GM21515 (cell line): ENCODE measurements around the gene CDK10.
"Not testable (repeated sequence)": the region's sequence is repeated elsewhere in the genome, so short reads cannot be mapped to it uniquely, and the experiment has no call there.

Source experiments
- ATAC-seq: cut with Tn5 transposase; IDR thresholded peaks from one replicate; pipeline ENCODE4 v1.9.1; 2021; ENCODE audit not compliant: unreplicated experiment

The CDK10 gene

GRCh38 chr16:89667000-89667399, 19.5 kb upstream of the CDK10 start:
- ATAC-seq = not testable (repeated sequence)

- no peak for ATAC-seq
Observed at GRCh38 chr16:89667633-89668032, 18.9 kb upstream of the CDK10 start.

- ATAC-seq = no peak
Observed at GRCh38 chr16:89668790-89669158, 17.7 kb upstream of the CDK10 start.

- ATAC-seq = no peak
Observed at GRCh38 chr16:89669755-89670154, 16.7 kb upstream of the CDK10 start.

- ATAC-seq = no peak
Observed at GRCh38 chr16:89670496-89671431, 15.7 kb upstream of the CDK10 start.

- not testable (repeated sequence) for ATAC-seq
Observed at GRCh38 chr16:89671565-89671964, 14.9 kb upstream of the CDK10 start.

- ATAC-seq = no peak
Observed at GRCh38 chr16:89672177-89672941, 14.1 kb upstream of the CDK10 start.

GRCh38 chr16:89678258-89678657, 8.2 kb upstream of the CDK10 start:
- ATAC-seq = no peak

GRCh38 chr16:89685916-89686315, 573 bp upstream of the CDK10 start:
- ATAC-seq = no peak

GRCh38 chr16:89687092-89687940, 827 bp downstream of the CDK10 start:
- peak; percentile 30 for ATAC-seq

- no peak for ATAC-seq
Observed at GRCh38 chr16:89688395-89688794, 1.9 kb downstream of the CDK10 start.

- ATAC-seq = no peak
Observed at GRCh38 chr16:89689142-89689541, 2.7 kb downstream of the CDK10 start.

- not testable (repeated sequence) for ATAC-seq
Observed at GRCh38 chr16:89689621-89690020, 3.1 kb downstream of the CDK10 start.

- no peak for ATAC-seq
Observed at GRCh38 chr16:89690392-89690901, 4.0 kb downstream of the CDK10 start.

GRCh38 chr16:89691231-89691985, 4.9 kb downstream of the CDK10 start:
- ATAC-seq = no peak

GRCh38 chr16:89691986-89692569, 5.6 kb downstream of the CDK10 start:
- ATAC-seq = no peak

- ATAC-seq = no peak
Observed at GRCh38 chr16:89693289-89693731, 6.8 kb downstream of the CDK10 start.

GRCh38 chr16:89693931-89694783, 7.7 kb downstream of the CDK10 start:
- ATAC-seq = no peak

- ATAC-seq = not testable (repeated sequence)
Observed at GRCh38 chr16:89694784-89695085, 8.2 kb downstream of the CDK10 start.
